HG03095 (cell line): ENCODE data around the gene PLEKHH2.

ENCODE experiments used
- ATAC-seq: cut with Tn5 transposase; IDR thresholded peaks from one replicate; pipeline ENCODE4 v1.9.1; 2021; ENCODE audit warnings: moderate library complexity; ENCODE audit not compliant: unreplicated experiment

The PLEKHH2 gene

DNA sequence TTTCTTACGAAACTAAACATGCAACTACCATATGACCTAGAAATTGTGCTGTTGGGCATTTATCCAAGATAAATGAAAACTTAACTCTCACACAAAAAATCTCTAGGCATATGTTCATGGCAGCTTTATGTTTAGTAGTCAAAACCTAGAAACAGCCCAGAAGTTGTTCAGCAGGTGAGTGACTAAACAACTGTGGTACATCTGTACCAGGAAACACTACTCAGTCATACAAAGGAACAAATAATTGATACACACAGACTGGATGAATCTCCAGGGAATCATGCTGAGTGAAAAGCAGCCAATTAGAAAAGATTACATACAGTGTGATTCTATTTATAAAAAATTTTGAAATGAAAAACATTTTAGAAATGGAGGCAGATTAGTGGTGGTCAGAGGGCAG lies 166.1 kb downstream of the PLEKHH2 start:
- no peak for ATAC-seq

DNA sequence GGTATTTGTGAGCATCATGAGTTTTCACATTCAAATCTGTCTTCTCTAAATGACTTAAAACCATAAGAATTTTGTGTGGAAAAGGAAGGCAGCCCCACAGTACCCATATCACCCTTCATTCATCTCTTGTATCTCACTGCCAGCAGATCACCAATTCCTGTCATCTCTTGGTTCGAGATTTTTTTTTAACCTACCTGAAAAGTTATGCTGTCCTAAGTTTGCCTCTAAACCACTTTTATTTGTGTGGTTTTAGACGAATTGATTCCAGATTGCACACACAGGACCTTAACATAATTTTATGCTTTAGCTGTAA lies 169.6 kb downstream of the PLEKHH2 start:
- no peak for ATAC-seq

DNA sequence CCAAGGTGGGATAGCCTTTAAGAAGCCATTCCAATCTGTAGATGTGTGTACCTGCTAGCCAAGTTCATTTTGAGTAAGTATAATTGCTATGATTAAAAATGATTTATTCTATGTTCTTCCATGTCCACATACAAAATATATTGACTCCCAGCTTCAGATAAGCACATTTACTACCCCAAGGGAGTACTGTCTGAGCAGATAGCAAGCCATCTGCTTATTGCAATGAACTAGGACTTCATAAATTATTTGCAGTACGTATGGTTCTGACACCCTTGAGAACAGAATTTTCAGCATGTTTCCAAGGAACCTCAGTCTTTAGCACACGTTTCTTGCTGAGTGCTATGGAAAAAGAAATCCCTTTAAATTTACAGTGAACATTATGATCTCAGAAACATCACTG lies 173.4 kb downstream of the PLEKHH2 start:
- ATAC-seq = no peak

DNA sequence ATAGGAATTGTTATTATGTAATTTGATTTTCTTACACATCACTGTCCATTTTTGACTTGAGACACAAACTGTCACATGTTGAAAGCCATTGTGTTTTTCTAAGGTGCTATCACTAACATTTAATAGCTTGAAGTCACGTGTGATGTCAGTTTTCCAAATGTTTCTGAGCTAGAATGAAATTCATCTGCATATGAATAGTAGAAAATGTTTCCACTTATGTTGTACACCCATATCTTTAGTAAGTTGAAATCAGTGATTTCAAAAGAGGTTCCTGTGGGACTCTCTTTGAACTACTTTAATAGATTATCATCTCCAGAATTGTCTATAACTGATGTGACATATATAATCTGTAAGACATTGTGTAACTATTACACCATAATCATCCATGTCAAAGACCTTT lies 173.8 kb downstream of the PLEKHH2 start:
- ATAC-seq = no peak

DNA sequence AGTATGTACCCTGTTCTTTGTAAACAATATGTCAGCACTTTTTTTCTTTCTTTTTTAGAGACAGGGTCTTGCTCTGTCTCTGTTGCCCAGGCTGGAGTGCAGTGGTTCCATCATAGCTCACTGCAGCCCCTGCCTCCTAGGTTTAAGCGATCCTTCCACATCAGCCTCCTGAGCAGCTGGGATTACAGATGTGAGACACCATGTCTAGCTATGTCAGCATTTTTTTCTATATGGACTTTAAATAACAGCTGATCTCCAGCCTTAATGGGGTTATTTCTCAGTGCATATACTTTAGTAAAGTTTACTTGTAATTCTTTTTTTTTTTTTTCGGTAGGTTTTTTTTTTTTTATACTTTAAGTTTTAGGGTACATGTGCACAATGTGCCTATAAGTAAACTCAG lies 174.9 kb downstream of the PLEKHH2 start:
- no peak for ATAC-seq

DNA sequence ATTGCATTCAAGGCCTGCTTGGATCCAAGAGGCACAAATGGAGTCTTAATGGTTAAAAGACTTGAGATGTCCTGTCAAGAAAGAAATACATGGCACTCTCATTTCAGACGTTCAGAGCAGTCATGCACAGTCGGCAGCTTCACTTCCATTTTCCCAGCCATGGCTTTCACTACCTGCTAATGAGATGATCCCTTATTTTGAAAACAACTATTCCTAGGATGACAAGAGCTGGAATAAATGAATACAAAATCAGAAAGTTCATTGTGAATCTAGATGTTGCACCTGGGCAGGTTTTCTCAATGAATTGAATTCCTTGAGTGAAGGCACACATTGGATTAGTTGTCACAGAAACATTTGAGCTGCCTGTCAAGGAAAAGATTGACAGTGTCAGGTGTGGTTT lies 175.9 kb downstream of the PLEKHH2 start:
- ATAC-seq = no peak

DNA sequence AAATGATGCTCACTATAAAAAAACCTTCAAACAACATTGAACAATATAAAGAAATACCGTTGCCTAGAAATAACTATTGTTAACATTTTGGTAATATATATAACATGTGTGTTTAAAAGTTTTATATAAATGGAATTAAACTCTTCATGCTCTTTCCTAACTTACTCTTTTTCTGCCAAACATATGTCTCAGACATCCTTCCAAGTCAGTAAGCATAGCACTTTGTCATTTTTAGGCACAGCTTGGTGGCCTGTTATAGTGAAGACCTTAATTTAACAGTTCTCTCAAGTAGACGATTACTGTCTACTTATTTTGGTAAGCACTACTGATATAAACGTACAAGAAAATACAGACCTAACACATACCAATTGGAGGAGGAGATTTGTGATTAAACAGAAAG lies 177.7 kb downstream of the PLEKHH2 start:
- no peak for ATAC-seq
